G401.6 (cell line): Measurements from ENCODE around the gene TMEM39A.

ENCODE experiments used
- FAIRE-seq: peaks from 2 replicates; lab custom pipeline; 2012; peaks lifted over from hg19 to GRCh38; lab: Jason Lieb, UNC

TMEM39A gene

DNA sequence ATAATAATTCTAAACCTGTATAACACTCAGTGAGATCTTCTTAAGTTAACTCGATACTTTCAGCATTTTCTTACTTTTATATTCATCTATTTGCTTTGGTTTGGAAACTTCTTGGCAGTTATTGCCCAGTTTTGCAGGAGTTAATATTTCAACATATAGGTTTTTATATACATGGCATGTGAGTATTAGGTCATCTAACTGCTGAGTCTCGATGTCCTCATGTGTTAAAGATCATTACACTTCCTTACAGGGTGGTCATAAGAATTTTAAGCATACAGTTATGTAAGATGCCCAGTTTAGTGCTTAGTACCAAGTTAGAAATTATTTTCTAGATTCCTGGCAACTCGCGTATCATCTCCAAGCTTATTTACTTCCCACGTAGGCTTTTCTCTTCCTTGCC lies 62.9 kb downstream of the TMEM39A start:
- FAIRE-seq: no peak

DNA sequence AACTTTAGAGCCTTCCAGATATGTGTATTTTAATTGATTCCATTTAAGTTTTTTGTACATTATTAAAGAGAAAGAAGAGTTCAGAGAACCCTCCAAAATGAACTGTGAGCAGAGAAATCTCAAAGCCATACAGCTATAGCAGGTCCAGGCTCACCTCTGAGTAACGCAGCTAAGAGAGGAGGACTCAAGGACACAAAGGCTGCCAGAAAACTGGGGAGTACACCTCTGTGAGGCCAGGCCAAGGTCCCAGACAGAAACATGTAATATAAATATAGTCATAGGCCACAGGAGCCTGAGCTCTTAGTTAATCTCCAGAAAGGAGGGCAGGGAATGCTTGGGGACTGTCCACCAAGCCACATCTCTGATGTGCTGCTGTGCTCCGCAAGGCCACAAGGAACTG lies 66.5 kb downstream of the TMEM39A start:
- no peak for FAIRE-seq

DNA sequence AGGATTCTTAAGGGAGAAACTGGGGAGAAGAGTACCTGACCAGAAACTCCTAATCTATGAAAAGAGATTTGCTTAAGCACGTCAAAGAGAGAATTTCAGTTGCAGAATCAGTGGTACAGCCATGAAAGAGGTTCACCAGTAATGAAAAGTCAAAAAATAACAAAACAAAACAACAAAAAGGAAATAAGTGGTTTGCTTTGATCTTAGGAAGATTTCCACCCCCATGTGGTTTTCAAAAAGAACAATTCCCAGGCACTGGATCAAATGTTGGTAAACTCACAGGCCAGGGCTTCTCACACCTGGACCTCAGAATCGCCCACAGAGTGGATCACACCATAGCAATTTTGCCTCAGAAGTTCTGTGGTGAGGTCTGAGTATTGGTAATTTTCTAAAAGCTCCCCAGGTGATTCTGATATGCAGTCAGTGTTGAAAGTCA lies 67.5 kb downstream of the TMEM39A start:
- no peak for FAIRE-seq

DNA sequence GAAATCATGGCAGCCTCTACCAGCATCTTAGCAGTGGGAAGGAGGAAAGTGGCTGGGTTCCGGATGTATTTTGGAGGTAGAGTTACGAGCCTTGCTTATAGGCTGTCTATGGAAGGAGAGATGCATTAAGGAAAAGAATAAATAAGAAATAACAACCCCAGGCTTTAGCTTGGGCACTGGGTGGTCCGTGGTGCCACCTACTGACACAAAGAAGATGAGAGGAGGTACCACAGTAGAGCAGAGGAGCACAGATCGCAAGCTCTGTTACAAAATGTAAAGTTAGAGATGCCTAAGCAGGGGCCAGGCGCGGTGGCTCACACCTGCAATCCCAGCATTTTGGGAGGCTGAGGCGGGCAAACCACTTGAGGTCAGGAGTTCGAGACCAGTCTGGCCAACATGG lies 74.8 kb downstream of the TMEM39A start:
- no peak for FAIRE-seq

DNA sequence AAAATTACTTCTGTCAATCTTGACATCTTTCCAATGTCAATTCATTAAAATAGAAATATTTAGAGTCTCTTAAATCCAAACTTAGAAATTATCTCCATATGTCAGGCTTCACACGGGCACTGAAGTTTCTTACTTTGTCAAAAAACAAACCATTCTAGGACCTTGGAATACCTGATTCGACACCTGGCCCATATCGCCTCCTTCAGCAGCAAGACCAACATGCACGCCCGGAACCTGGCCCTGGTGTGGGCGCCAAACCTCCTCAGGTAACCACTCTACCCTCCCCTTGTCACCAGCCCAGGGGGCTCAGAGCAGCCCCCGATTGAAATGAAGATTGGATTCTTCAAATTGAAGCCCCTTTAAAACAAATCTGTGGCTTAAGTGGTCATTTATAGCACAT lies 81.3 kb downstream of the TMEM39A start:
- FAIRE-seq: no peak

DNA sequence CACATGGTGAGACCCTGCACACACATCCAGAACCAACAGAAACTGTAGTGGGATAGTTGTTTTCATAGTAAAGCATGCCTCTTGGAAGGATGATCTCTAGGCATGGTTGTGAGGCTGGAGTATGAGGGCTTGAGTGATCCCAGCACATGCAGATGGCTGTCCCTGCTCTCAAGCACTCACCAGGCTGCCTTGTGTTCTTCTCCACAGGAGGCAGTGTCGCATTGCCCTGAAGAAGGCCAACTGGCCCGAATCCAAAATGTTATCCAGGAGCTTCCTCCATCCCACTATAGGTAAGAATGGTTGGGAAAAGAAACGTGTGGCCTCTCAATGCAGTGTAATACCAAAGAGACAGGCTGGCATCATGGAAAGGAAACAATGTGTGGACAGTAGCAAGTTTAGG lies 82.7 kb downstream of the TMEM39A start:
- FAIRE-seq: no peak
